Right atrium auricular region (tissue), 2 donors: Measurements from ENCODE around the gene SPINK14. TPM values are rescaled to one million over a fixed set of nuclear protein-coding genes. Genes with fewer than 3 reads are reported as not detected.

Experiments
- DNase-seq: peaks from one replicate; pipeline ENCODE4 v3.0.0-alpha.2; 2019; ENCODE audit warnings: low spot score
- H3K27ac ChIP-seq, 2 donors: fragments of 200-600 bp; sonication (generic); 1 replicate in 1 of 2; 2 replicates in 1 of 2; pipeline ENCODE4 v1.5.1; 2016 to 2019
- H3K27me3 ChIP-seq, 2 donors: fragments of 200-600 bp; sonication (generic); one replicate each; pipeline versions ENCODE4 v1.5.1 to v1.6.0; 2017 to 2019
- H3K36me3 ChIP-seq: fragments of 200-600 bp; sonication (generic); one replicate; pipeline ENCODE4 v1.5.1; 2016
- H3K4me1 ChIP-seq, 2 donors: fragments of 200-600 bp; sonication (generic); one replicate each; pipeline versions ENCODE4 v1.5.1 to v1.6.0; 2017 to 2019
- H3K4me3 ChIP-seq, 2 donors: fragments of 200-600 bp; sonication (generic); 1 replicate in 1 of 2; 2 replicates in 1 of 2; pipeline ENCODE4 v1.5.1; 2017 to 2019; ENCODE audit warnings: mild to moderate bottlenecking in 1 of 2, moderate library complexity in 1 of 2
- H3K9me3 ChIP-seq, 2 donors: fragments of 200-600 bp; sonication (generic); one replicate each; pipeline ENCODE4 v1.5.1; 2019
- total RNA-seq, 2 donors: library from RNA; depleted of rRNA; stranded (reverse); fragments of >200 nt; gene quantifications; one replicate each; pipeline ENCODE4 v1.1.0, GENCODE V29; 2016
- TF ChIP-seq, protein P1 (sequence below), 2 donors: fragments of 200-600 bp; sonication (generic); IDR thresholded peaks; one replicate each; pipeline ENCODE4 v1.5.1; 2019; ENCODE audit warnings: antibody characterized with exemption in 2 of 2

Gene SPINK14
- total RNA-seq, 2 donors from 2014 or later = not detected

DNA sequence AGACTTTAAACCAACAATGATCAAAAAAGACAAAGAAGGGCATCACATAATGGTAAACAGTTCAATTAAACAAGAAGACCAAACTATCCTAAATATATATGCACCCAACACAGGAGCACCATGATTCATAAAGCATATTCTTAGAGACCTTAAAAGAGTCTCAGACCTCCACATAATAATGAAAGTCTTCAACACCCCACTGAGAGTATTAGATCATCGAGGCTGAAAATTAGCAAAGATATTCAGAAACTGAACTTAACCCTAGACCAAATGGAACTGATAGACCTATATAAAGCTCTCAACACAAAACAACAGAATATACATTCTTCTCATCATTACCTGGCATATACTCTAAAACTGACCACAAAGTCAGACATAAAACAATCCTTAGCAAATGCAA, 11.7 kb upstream of the SPINK14 start:
- no peaks in the 10 kb centered on the region for H3K27me3 ChIP-seq
- no peak for DNase-seq
- TF ChIP-seq, protein P1, sequence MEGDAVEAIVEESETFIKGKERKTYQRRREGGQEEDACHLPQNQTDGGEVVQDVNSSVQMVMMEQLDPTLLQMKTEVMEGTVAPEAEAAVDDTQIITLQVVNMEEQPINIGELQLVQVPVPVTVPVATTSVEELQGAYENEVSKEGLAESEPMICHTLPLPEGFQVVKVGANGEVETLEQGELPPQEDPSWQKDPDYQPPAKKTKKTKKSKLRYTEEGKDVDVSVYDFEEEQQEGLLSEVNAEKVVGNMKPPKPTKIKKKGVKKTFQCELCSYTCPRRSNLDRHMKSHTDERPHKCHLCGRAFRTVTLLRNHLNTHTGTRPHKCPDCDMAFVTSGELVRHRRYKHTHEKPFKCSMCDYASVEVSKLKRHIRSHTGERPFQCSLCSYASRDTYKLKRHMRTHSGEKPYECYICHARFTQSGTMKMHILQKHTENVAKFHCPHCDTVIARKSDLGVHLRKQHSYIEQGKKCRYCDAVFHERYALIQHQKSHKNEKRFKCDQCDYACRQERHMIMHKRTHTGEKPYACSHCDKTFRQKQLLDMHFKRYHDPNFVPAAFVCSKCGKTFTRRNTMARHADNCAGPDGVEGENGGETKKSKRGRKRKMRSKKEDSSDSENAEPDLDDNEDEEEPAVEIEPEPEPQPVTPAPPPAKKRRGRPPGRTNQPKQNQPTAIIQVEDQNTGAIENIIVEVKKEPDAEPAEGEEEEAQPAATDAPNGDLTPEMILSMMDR (IDR thresholded peaks at IDR 0.05) = no peak

DNA sequence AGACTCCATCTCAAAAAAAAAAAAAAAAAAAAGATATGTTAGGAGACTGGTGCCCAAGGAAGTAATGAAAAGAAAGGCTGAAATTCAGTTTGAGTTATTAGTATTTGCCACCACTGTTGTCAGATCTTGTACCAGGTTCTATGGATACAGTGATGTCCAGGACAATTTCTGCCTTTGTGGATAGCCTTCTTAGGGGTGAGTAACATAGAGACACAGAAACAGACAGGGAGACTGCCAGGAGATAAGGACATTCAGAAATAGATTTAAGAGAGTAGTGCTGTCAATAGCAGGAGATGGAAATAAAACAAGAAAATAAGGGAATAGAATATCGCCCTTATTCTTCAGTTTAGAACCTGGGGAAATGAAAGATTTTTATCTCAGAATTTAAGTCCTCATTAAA, 6.3 kb upstream of the SPINK14 start:
- Histone ChIP-seq H3K9me3 (peaks cover 0 to under 1% of the 10 kb centered on the region in 2 donors), H3K27me3 (no peaks in the 10 kb centered on the region), H3K4me3 (no peak overlapping the region), H3K27ac (no peak overlapping the region), H3K4me1 (peaks cover 0 to 7% of the 10 kb centered on the region in 2 donors), H3K36me3 (no peaks in the 10 kb centered on the region)
- no peak for DNase-seq
- TF ChIP-seq, protein P1 (IDR thresholded peaks at IDR 0.05) = no peak

More for the DNA sequence above, 11.7 kb upstream of the SPINK14 start:
- Histone ChIP-seq H3K4me3 (no peak overlapping the region), H3K9me3 (peaks cover 0 to 8% of the 10 kb centered on the region in 2 donors), H3K4me1 (no peaks in the 10 kb centered on the region), H3K27ac (no peak overlapping the region), H3K36me3 (no peaks in the 10 kb centered on the region)

DNA sequence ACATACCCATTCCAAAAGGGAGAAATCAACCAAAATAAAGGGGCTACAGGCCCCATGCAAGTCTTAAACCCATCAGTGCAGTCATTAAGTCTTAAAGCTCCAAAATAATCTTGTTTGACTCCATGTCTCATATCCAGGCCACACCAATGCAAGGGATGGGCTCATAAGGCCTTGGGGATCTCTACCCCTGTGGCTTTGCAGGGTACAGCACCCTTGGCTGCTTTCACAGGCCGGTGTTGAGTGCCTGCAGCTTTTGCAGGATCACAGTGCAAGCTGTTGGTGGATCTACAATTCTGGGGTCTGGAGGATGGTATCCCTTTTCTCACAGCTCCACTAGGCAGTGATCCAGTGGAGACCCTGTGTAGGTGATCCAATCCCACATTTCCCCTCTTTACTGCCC, 5.0 kb upstream of the SPINK14 start:
- TF ChIP-seq, protein P1 (IDR thresholded peaks at IDR 0.05) = no peak
- no peak for DNase-seq

DNA sequence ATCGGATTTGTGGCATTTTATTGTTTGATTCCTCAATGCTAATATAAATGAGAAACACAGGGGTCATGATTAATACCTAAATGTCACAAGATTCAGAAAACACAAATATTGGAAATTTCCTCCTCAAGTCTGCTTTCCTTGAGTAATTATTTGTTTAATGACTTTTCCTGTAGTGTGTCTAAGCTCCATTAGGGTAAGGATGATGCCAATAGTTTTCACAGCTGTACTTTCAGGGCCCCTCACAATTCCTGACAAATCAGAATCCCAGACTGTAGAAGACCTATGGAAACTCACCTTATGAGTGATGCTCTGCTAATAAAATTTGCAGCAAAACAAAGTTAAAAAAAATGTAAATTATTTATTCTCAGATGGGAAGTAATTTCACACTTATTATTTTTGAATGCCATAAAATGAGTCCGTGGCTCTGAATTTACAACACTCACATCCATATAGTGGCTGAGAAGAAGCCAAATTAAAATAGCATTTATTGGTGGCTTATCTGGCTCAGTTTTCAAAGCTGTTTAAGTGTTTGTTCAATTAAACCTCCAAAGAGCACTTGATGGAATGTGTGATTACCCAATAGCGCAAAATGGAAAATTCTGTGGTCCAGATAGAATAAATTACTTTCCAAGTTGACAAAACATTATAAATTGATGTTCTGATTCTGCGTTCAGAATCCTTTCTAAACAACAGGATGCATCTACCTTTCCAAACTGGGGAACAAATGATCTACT, 1.6 kb upstream of the SPINK14 start:
- no peak for DNase-seq
- Histone ChIP-seq H3K27ac (no peak overlapping the region), H3K36me3 (no peaks in the 10 kb centered on the region), H3K4me3 (no peak overlapping the region), H3K4me1 (peaks cover 0 to 7% of the 10 kb centered on the region in 2 donors), H3K9me3 (no peaks in the 10 kb centered on the region), H3K27me3 (no peaks in the 10 kb centered on the region)
- TF ChIP-seq, protein P1 (IDR thresholded peaks at IDR 0.05) = no peak

More for the DNA sequence above, 5.0 kb upstream of the SPINK14 start:
- peaks cover 0 to 7% of the 10 kb centered on the region in 2 donors for H3K4me1 ChIP-seq
- no peak overlapping the region for H3K4me3 ChIP-seq
- no peaks in the 10 kb centered on the region for H3K9me3 ChIP-seq
- H3K27me3 ChIP-seq = no peaks in the 10 kb centered on the region
- H3K36me3 ChIP-seq = no peaks in the 10 kb centered on the region
- H3K27ac ChIP-seq = no peak overlapping the region

DNA sequence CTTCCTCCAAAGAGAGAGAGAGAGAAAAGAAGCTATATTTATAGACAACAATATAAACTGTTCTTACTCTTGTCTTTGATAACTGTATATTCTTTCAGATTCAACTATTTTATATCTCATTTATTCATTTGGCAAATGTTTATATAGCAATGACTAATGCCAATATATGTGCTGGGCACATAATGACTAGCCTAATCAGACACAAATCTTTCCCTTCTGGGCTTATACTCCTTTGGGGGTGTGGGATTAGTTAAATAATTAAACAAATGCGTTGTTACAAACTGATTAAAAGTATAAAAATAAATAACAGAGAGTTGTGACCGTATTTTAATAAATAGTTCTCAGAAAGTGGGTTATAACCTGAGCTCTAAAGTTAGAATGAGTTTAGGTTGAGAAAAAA, 4.0 kb downstream of the SPINK14 start:
- H3K27me3 ChIP-seq = no peaks in the 10 kb centered on the region
- no peak overlapping the region for H3K27ac ChIP-seq
- no peak overlapping the region for H3K4me3 ChIP-seq
- no peaks in the 10 kb centered on the region for H3K36me3 ChIP-seq
- TF ChIP-seq, protein P1 (IDR thresholded peaks at IDR 0.05) = no peak
- H3K9me3 ChIP-seq = no peaks in the 10 kb centered on the region
- no peak for DNase-seq
- H3K4me1 ChIP-seq = no peaks in the 10 kb centered on the region

DNA sequence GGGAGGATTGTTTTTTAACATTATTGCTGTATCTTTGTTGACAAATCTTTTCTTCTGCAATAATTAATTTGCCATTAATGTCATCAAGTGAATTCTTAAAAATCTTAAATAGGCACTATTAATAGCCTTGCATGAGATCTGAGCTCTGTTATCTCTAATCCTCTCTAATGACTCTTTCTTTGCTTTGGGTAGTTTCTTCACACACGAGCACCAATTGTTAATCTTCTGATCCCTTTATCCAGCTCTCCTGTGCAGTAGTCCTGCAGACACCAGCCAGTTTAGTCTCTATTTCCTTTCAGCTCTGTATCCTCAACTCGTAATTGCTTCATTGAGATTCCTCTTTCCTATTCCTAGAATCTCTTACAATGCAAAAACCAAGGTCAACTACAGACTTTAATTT, 8.1 kb downstream of the SPINK14 start:
- DNase-seq = no peak
- Histone ChIP-seq H3K27ac (no peak overlapping the region), H3K27me3 (no peaks in the 10 kb centered on the region), H3K4me1 (no peaks in the 10 kb centered on the region), H3K9me3 (no peaks in the 10 kb centered on the region), H3K36me3 (no peaks in the 10 kb centered on the region), H3K4me3 (no peak overlapping the region)
- TF ChIP-seq, protein P1 (IDR thresholded peaks at IDR 0.05) = no peak
